GM12864 (cell line): Measurements from ENCODE around the gene ZC3H8.
A peak's percentile ranks its signal among the peaks of the same experiment; 100 is the strongest.
"Not testable (repeated sequence)": the region's sequence is repeated elsewhere in the genome, so short reads cannot be mapped to it uniquely, and the experiment has no call there.

Source experiments
- DNase-seq: peaks from one replicate; pipeline ENCODE4 v3.0.0-alpha.2; 2011; ENCODE audit warnings: low read depth
- H3K4me3 ChIP-seq: 2 replicates; pipeline ENCODE4 v1.5.1; 2011; ENCODE audit warnings: mild to moderate bottlenecking, low read depth, low read length, control low read depth
- TF ChIP-seq, protein P1 (sequence below): IDR thresholded peaks from 2 replicates; pipeline ENCODE4 v1.5.1; 2011; ENCODE audit warnings: low read depth, mild to moderate bottlenecking, moderate library complexity, low read length, control low read depth, inconsistent platforms; ENCODE audit errors: missing control alignments

The ZC3H8 gene

DNA sequence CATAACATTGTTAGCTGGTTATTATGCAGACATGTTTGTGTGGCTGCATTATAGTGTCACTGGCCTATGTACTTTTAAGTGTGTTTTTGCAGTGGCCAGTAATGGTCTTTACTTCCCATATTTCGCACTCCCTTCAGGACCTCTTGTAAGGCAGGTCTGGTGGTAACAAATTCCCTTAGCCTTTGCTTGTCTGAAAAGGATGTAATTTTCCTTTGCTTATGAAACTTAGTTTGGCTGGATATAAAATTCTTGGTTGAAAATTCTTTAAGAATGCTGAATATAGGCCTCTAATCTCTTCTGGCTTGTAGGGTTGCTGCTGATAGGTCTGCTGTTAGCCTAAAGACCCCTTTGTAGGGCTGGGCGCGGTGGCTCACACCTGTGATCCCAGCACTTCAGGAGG, 34.7 kb downstream of the ZC3H8 start:
- H3K4me3 ChIP-seq, result no peak overlapping the region
- TF ChIP-seq, protein P1, sequence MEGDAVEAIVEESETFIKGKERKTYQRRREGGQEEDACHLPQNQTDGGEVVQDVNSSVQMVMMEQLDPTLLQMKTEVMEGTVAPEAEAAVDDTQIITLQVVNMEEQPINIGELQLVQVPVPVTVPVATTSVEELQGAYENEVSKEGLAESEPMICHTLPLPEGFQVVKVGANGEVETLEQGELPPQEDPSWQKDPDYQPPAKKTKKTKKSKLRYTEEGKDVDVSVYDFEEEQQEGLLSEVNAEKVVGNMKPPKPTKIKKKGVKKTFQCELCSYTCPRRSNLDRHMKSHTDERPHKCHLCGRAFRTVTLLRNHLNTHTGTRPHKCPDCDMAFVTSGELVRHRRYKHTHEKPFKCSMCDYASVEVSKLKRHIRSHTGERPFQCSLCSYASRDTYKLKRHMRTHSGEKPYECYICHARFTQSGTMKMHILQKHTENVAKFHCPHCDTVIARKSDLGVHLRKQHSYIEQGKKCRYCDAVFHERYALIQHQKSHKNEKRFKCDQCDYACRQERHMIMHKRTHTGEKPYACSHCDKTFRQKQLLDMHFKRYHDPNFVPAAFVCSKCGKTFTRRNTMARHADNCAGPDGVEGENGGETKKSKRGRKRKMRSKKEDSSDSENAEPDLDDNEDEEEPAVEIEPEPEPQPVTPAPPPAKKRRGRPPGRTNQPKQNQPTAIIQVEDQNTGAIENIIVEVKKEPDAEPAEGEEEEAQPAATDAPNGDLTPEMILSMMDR, result no peak
- no peak for DNase-seq

DNA sequence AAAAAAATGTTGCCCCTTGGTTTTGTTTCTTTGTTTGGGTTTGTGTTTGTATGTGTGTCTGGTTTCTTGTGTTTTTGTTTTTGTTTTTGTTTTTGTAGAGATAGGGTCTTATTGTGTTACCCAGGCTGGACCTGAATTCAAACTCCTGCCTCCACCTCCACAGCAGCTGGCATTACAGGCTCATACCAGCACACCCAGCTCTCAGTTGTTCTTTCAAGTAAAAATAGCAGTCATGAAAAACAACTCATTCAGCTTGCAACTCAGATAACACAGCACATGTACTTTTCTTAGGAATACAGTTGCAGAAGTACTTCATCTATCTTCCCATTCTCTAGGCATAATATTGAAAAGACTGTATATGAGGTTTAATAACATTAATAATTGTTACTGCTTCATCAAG, 37.0 kb downstream of the ZC3H8 start:
- H3K4me3 ChIP-seq, result no peak overlapping the region
- TF ChIP-seq, protein P1, result no peak
- no peak for DNase-seq

DNA sequence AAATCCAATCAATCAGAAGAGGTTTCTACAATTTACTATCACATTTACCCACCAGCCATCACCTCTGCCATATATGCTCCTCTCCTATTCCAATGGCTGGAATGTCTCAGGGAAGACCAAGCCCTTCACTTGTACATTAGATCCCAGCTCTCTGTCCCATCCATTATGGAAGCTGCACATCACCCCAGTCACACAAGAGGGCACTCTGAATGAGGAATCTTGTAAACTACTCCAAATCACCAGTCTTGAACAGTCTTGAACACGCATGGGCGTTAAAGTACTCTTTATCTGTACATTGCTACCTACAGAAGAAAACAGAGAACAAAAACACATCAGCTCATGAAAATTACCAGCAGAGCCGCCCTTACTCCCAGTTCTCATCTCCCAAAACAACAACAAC, 38.7 kb downstream of the ZC3H8 start:
- no peak overlapping the region for H3K4me3 ChIP-seq
- DNase-seq, result no peak
- TF ChIP-seq, protein P1, result no peak

DNA sequence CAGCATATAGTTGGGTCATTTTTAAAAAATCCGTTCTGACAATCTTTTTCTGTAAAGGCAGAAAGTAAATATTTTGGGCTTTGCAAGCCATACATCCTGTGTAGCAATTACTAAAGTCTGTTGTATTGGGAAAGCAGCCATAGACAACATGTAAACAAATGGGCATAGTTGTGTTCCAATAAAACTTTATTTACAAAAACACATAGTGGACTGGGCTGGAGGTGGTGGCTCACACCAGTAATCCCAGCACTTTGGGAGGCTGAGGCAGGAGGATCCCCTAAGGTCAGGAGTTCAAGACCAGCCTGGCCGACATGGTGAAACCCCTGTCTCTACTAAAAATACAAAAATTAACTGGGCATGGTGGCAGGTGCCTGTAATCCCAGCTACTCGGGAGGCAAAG, 46.9 kb downstream of the ZC3H8 start:
- DNase-seq, H3K4me3 ChIP-seq: not testable (repeated sequence)

DNA sequence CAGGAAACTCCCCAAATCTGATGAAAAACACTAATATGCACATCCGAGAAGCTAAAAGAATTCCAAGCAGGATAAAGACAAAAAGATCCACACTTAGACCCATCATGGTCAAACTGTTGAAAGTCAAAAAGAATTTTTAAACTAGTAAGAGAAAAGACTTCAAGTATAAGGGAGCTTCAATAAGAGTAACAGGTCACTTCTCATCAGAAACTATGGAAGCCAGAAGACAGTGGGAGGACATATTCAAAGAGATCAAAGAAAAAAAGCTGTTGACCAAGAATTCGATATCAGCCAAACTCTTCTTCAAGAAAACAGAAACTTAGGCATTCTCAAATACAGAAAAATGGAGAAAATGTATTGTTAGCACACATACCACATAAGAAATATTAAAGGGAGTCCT, 50.4 kb downstream of the ZC3H8 start:
- no peak overlapping the region for H3K4me3 ChIP-seq
- no peak for DNase-seq
- TF ChIP-seq, protein P1, result no peak

DNA sequence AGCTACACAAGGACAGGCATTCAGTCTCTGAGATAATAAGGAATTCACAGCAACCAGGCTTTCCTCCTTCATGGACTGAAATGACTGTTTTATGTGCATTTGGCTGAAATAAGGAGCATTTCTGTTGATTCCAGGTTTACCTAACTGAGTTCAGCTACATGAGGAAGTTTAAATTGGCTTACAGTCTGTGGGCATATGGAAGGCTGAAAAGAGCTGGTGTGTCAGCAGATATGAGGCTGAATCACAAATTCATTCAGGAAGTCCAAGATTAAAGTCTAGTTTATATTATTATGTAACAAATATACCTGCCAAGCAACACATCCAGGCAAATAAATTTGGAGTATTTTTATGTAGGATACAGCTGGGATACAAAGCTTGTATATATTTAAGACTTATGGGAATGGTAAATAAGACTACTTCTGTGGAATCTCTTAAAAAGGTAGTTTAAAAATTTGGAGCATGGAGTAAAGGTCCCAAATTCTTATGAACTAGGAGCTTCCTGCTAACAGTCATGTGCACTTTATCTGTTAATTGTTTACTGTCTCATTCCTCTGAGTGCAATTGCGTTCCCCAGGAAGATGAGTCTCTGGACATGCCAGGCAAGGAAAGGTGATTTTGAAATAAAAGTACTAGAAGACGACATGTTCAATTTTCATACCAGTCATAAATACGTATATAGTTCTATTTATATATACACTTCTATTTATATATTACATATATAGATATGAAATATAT, 53.0 kb downstream of the ZC3H8 start:
- no peak overlapping the region for H3K4me3 ChIP-seq
- no peak for DNase-seq
- TF ChIP-seq, protein P1, result no peak

DNA sequence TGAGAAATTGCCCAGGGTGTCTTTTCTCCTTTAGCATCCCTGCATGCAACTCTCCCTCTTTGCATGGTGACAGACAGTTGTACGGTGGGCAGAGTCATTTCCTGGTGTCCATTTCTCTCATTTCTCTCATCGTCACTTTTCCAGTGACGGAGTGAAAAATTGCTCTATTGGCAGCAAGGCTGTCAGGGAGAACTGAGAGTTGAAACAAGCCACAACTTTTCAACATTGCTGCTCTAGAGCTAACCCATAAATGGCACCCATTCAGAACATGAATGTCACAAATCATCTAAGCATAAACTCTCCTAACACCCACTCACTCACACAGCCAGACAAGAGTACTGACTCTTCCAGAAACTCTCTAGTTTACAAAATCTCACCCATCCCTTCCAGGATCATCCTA, 55.7 kb downstream of the ZC3H8 start:
- no peak overlapping the region for H3K4me3 ChIP-seq
- peak; percentile 7 for DNase-seq
- TF ChIP-seq, protein P1, result no peak
